TTC549 (cell line): ENCODE results near the gene ABHD17C.

ENCODE experiments used
- FAIRE-seq: peaks from 2 replicates; lab custom pipeline; 2012; peaks lifted over from hg19 to GRCh38; lab: Jason Lieb, UNC

The ABHD17C gene

DNA sequence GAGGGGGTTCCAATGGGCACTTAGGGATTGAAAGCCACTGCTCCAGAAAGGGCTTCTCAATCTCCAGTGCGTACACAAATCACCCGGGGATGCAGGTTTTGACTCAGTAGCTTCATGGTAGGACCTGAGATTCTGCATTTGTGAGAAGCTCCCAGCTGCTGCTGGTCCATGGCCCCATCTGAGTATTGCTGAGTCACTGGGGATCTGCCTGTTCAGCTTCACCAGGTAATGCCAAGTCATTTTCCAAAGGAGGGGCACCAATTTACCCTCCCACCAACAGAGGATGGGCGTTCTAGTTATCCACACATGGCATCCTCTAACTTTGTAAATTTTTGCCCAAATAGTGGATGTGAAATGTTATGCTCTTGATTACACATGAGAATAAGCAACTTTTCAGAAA lies 71.2 kb downstream of the ABHD17C start:
- no peak for FAIRE-seq

DNA sequence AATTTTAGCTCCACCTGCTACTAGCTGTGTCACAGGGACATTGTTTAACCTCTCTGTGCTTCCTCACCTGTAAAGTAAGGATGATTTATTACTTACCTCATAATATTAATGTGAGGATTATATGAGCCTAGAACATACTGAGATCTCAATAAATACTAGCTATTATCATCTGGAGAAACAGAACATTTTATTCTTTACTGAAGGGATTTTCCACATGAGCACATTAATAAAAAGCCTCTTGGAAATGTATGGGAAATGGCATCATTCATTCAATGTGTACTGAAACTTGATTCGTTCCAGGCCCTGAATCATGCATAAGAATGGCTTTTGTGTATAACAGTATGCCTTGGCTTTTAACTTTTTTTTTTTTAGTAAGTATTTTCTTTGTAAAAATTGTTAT lies 73.0 kb downstream of the ABHD17C start:
- FAIRE-seq: no peak

DNA sequence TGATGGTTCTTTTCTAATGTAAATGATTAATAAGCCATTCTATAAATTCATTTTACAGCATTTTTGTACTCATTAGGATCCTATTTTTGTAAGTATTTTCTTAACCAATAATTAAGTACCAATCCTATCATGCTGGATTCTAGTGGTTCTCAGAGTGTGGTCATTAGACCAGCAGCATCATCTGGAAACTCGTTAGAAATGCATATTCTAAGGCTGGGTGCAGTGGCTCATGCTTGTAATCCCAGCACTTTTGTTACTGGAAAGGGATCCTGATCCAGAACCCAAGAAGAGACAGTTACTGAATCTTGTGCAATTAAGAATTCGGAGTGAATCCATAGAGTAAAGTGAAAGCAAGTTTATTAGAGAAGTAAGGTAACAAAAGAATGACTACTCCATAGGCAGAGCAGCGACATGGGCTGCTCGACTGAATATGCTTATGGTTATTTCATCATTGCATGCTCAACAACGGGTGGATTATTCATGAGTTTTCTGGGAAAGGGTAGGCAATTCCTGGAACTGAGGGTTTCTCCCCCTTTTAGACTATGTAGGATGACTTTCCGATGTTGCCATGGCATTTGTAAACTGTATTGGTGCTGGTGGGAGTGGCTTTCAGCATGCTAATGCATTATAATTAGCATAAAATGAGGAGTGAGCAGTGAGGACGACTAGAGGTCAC lies 74.2 kb downstream of the ABHD17C start:
- FAIRE-seq: no peak

DNA sequence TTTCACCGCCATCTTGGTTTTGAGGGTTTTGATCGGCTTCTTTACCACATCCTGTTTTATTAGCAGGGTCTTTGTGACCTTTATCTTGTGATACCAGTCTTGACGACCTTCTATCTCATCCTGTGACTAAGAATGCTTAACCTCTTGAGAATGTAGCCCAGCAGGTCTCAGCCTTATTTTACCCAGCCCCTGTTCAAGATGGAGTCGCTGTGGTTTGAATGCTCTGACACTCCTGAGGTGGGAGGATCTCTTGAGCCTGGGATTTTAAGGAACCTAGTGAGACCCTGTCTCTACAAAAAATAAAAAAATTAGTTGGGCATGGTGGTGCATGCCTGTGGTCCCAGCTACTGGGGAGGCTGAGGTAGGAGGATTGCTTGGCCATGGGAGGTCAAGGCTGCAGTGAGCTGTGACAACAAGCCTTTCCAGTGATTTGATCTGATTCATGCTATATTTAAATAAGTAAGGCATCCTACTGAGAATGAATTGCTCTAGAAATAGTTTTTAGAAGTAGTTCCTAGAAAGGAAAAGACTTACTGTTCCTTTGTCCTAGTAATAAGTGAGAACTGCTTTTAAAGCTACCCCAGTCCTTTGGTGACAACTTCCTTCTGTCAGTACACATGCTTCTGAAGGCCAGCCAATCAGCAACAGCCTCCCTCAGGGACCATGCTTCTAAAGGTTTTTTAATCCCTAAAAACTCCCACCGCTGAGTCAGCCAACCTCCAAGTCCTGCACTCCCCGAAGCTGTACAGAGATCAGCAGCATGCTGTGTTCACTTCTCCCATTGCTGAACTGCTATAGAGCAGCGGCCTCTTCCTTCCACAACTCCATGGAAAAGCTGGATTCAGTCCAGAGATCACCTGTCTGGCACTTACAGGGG lies 75.0 kb downstream of the ABHD17C start:
- no peak for FAIRE-seq

DNA sequence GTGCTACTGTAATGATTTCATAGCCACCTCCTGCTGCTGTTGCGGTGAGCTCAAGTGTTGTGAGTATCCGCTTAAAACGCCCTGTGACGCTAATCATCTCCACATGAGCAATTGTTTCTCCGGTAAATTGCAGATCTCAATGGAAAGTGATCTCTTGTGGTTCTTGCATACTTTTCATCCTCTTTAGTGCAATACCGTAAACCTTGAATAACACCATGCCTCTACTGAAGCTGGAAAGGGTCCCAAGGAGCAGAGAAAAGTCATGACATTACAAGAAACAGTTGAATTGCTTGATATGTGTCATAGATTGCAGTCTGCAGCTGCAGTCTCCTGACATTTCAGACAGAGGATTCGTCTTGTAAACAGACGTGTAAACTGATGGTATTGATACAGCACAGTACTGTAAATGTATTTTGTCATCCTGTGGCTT lies 78.0 kb downstream of the ABHD17C start:
- FAIRE-seq: no peak

DNA sequence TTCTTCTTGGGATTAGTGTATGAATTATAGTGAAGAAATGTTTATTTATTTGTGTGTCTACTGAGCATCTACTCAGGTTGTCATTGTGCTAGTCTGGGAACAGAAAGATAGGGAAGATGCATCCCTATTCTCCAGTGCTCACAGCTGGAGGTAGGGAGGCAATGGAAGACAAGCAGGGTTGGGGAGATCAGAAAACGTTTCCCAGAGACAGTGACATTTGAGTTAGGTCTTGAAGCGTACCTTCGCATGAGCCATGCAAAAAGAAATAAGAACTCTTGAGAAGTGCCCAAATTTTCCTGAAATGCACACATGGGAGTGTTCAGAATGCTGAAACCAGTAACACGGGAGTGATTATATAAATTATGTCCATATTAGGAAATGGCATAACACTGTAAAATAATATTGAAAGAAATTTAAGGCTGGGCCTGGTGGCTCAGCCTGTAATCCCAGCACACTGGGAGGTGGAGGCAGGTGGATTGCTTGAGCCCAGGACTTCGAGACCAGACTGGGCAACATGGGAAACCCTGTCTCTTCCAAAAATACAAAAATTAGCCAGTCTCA lies 78.8 kb downstream of the ABHD17C start:
- no peak for FAIRE-seq

DNA sequence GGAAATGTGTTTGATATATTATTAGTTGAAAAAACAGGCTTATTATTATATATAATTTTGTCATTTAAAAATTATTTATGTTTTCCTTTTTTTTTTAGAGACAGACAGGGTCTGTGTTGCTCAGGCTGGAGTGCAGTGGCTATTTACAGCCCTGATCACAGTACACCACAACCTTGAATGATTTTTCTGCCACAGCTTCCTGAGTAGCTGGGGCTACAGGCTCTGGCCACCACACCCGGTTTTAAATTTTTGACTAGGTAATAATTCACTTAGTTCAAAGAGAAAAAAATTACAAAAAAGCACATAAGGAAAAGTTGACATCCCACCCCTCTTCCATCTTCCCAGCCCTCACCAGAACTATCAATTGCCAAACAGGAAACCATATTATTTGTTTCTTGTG lies 79.4 kb downstream of the ABHD17C start:
- FAIRE-seq: no peak

DNA sequence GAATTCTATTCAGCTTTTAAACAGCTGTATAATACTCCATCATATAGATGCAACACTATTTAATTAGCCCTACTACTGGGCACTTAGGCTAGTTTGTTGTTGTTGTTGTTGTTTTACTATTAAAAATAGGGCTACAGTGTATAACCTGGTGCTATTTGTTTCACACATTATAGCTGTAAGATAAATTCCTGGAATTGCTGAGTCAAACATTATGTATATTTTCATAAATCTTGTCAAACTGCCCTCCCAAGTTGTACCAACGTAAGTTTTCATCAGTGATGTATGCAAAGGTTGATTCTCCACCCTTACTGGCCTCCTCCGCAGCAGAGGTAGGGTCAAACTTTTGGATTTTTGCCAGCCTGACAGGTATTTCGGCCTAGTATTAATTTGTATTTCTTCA lies 80.2 kb downstream of the ABHD17C start:
- no peak for FAIRE-seq

DNA sequence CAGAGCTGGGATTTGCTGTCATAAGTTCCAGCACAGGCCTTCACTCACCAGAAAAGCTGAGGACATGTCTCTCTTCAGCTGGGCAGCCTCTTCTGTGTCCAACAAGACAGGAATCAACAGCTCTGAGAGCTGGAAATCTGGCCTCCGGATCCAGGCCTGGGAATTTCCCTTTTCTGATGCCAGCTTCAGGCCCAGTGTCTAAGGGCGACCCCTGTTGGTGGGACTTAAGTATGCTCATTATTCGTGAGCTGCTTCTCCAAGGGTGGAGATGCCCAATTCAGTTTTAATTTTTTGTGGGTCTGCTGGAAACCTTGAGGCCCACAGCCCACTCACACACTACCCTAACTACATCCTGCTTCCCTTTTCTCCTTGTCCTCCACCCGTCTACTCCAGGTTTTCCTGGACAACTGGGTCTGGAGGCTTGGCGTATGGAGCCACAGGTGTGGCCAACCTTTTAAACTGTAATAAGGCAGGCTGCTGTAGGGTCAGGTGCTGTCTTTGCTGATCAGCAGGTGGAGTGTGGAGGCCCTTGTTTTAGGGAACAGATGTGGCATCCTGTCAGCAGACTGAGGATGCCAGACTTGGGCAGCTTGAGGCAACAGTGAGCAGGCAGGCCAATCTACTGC lies 81.4 kb downstream of the ABHD17C start:
- FAIRE-seq: no peak

DNA sequence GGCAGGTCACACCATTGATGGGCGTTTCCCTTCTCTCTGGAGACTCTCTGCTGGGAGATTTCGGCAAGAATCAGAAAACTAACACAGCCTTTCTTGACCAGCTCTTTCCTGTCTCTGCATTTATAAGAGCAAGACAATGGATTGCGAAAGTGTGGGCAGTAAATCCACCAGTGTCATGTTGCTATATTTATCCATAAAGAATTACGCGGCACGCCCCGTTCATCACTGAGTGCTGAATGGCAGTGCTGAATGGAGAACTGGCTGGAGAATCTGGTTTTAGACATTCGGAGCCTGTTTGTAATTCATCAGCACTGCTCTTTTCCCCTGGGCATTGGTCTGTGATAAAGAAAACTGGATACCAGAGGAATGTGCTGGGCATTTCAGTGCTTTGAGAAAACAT lies 82.0 kb downstream of the ABHD17C start:
- FAIRE-seq: no peak

DNA sequence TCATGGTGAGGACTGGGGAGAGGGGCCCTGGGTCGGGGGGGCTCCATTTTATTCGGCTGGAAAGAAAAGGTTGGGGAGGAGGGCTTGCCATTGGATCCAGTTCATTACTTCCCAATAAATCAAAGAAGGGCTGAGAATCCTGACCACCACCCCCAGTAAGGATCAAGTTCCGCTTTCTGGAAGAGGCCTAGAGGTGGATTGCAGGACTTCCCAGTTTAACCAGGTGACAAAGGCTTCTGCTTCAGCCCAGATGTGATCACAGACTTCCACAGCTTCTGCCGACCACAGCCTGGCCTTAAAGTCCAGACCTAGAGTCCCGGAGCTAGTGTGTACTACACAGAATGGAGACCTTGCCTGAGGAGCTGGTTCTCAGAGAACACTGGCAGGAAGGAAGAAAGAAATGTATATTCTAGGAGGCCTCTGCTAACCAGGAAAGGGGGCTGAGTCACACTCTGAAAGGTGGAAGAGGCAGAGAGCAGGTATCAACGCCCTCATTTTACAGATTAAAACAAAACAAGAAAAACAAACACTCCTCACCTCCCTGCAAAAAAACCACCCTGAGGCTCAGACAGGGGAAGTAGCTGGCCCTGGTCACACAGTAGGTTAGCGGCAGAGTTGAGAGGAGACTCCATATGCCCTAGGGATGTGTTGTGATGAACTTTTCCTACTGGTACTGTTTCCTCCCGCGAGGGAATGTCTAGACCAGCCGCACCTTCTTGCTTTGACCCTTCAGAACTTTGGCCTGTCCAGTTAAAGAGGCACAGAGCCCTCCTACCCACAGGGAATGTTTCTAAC lies 82.9 kb downstream of the ABHD17C start:
- no peak for FAIRE-seq

DNA sequence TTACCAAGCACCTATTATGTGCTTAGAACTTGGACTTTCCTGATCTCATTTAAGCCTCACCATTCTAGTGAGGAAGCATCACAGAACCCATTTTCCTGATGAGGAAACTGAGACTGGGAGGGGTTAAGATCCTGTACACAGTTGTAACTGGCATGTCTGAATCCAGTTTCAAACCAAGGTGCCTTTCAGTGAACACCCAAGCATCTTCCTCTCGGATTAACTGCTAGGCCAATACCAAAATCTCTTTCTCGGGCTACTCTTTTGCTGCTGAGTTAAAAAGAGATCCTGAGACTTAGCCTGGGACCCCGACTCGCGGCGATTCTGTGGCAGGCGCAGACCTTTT lies 83.5 kb downstream of the ABHD17C start:
- no peak for FAIRE-seq

DNA sequence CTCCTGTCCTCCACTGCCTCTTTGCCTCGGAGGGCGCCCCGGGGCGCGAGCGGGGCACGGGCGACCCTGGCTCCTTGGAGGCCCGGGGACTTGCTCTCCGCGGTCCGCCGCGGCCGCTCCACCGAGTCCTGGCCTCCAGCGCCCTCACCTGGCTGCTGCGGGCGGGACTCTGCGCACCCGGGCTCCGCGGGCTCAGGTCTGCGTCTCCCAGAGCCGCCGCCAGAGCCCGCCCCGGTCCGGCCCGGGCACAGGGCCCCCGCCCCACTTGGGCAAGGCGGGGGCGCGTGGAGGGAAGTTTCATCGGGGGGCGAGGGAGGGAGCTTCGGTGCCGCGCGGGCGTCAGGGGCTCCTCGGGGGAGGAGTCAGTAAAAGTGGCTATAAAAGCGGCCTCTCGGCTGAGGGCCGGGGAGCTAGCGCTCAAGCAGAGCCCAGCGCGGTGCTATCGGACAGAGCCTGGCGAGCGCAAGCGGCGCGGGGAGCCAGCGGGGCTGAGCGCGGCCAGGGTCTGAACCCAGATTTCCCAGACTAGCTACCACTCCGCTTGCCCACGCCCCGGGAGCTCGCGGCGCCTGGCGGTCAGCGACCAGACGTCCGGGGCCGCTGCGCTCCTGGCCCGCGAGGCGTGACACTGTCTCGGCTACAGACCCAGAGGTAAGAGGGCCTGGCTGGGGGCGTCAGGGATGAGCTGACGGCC lies 84.0 kb downstream of the ABHD17C start, which contains the start of gene CEMIP:
Gene CEMIP (plus strand): TSS at position 407 of the 694 bp plus-strand sequence. CDS start 94,510 bp downstream, outside the sequence.
- FAIRE-seq: no peak

DNA sequence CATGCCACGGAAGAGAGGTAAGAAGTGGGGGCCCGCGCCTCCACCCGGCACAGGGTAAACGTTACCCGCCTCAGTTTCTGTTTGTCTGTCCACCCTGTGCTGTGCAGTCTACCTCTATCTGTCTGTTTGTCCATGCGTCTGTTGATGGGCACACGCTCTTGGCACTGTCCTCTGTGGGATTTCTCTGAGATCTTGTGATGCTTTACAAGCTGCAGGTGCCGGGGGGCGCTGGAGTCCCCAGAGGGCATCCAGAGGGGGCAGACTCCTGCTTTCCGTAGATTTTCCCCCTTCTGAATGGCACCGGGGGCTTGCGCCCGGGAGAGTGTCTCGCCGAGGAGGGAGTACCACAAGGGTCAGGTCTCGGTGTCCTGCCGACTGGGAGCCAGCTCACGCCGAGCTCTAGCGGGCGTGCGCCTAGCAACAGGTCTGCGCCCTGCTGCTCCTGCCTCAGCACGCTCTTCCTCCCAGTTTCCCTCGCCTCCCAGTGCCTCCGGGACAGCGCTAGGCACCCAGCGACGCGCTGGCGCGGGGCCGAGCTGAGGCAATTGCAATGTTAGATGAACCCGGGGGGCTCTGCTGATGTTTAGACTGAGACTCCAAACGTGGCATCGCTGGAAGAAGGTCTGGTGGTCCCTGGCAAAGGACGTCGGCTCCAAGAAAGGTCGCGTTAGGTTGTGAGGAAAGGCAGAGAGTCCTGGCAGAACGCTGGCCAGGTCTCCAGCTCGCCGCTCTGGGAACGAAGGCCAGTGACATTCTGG lies 84.7 kb downstream of the ABHD17C start:
- FAIRE-seq: no peak

DNA sequence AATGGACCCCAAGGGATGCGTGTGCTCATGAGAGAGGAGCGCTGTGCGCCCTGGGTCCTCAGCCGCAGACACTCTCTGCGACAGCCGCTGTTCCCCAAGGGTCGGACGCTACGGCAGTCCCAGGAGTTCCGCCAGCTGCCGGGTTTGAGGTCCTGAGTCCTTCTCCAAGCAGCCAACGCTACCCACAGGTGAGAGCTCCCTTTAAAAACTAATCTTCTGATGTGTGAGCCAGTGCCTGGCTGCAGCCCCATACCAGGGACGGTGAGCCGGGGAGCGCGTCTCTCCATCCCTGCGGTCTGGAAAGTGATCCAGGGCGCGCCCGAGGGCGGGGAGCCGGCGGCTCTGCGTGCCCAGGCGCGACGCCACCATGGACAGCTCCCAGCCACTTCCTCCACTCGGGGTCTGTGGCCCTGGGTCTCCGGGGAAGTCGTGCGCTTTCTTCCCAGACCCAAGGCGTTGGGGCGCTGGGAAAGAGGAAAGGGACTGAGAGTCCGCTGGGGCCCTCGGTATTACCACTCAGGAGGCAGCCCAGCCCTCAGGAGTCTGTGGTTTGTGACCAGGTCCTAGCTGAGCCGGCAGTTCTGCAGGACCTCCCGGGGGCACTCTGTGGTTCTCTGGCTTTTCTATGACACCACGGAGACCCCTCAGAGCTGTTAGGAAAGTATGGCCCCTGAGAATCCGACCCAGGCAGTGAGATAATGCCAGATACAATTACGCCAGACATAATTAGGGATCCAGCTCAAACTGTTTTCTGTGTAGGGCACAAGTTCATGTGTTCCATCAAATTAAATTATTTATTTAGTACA lies 85.5 kb downstream of the ABHD17C start:
- FAIRE-seq: no peak

DNA sequence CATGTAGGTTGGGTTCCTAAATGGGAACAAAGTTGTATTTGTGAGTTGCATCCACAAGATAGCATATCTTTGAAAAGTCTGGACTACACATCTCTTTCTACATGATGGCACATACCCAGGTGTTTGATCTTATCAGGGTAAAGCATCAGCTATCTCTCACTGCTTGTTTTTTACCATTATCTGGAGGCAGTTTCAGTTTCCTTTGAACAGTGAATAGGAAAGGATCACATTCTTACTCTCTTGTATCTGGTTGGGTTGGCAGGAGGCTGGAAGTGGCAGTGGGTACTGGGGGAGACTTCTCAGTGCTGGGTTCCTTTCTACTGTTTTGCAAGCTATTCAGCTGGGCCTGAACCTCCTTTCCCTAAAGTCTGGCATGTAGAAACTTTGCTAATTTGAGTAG lies 88.2 kb downstream of the ABHD17C start:
- FAIRE-seq: no peak

DNA sequence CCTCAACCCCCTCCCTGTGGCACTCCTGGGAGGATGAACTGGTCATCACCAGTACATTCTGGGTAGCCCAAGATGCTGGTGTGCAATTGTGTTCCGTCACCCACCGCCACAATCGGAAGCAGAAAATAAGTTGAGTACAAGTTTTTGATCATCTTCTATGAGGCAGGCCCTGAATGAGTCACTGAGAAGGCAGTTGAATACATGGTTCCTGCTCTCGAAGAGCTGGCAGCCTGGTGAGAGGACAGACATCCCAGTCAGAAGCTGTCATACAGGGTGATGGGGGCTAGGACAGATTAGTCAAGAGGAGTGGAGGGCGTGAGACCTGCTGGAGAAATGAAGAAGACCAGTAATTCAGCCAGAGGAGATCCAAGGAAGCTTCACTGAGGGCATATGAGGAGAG lies 90.2 kb downstream of the ABHD17C start:
- no peak for FAIRE-seq

DNA sequence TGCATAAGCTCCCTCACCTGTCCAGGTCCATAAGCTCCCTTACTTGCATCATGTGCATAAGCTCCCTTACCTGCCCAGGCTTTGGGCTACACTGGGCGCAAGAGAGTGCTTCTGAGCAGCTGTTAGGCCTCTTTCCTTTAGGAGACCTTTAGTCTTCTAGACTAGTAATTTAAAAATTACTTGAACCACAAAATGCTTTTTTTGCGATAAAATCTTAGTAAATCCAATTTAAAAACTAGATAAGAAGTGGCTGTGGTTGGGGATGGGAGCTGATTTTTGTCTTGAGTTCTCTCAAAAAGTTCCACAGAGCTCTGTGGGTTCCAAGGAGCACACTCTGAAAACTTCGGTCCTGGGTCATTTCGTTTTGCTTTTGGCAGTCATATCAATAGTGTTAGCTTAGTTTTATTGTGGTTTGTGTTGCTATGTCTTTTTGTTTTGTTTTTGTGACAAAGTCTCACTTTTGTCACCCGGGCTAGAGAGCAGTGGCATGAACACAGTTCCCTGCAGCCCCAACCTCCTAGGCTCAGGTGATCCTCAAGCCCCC lies 90.8 kb downstream of the ABHD17C start:
- no peak for FAIRE-seq

DNA sequence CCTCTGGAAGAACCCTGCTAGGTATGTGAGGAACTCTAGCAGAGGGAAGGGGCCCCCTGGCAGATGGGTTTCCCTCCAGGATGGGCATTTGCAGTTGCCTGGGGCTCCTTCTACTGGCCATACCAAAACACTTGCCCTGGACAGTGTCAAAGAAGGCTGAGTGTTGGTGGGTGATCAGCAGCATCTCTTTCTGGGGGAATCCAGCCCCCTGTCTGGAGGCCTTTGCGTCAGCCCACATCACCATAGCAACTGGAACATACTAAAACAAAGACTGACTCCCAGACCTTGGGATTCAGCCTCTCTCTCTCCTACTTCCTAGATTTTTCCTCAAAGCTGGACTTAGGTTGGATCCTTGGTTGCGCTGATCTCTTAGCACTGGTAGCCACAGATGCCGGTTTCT lies 92.2 kb downstream of the ABHD17C start:
- no peak for FAIRE-seq

DNA sequence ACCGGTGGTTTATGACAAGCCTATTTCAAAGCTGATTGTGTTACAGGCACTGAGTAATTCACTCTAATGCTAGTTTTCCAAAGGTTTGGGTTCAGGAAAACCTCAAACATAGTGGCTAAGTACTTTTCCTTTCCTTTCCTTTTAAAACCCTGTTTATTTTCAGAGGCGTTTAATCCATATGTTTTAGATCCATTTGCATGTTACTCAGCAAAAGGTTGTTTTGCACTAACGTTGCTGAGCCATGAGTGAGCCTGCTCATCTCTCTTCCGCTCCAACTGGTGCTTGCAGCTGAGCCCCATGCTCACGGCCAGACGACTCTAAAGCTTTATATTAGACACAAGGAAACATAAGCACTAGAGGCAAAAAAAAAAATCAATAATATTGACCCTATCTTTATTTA lies 93.4 kb downstream of the ABHD17C start:
- FAIRE-seq: no peak
